ENCODE measurements around the gene MGAT5. TPM values are rescaled to one million over a fixed set of nuclear protein-coding genes. Genes with fewer than 3 reads are reported as not detected.

MGAT5 gene
- total and polyA plus RNA-seq, 7 donors = 1.1 to 7.0 (median 2.1) TPM

- DNase-seq (no peak), ATAC-seq (no peak)
- TF ChIP-seq CTCF (IDR thresholded peaks at IDR 0.05) = no peak
- Histone ChIP-seq H3K27me3 (ENCODE audit: insufficient read depth in 3 of 3, low read length in 2 of 3) (no peaks in the 10 kb centered on the region), H3K4me1 (no peaks in the 10 kb centered on the region), H3K4me3 (no peak overlapping the region), H3K36me3 (ENCODE audit: insufficient read depth in 1 of 2, low read depth in 1 of 2) (no peaks in the 10 kb centered on the region), H3K27ac (no peak overlapping the region), H3K9me3 (peaks cover 7% of the 10 kb centered on the region)
- 61 to 68% (median 67%) methylated on average over 4 of the region's 4 CpGs for WGBS, 3 donors
- intact Hi-C loops (cut with DNase I) = no loop called here
Measured at GRCh38 chr2:134226601-134227000, 27.3 kb upstream of the MGAT5 start.

GRCh38 chr2:134227666-134228065 lies 26.2 kb upstream of the MGAT5 start:
- H3K4me3 ChIP-seq = no peak overlapping the region
- intact Hi-C loops (cut with DNase I) = no loop called here
- ATAC-seq (no peak), DNase-seq (no peak)
- H3K9me3 ChIP-seq = peaks cover 7% of the 10 kb centered on the region
- 95 to 99% (median 98%) methylated on average over 3 of the region's 3 CpGs for WGBS, 3 donors
- TF ChIP-seq CTCF (IDR thresholded peaks at IDR 0.05) = no peak
- H3K36me3 ChIP-seq (ENCODE audit: insufficient read depth in 1 of 2, low read depth in 1 of 2) = no peaks in the 10 kb centered on the region
- no peak overlapping the region for H3K27ac ChIP-seq
- H3K27me3 ChIP-seq (ENCODE audit: insufficient read depth in 3 of 3, low read length in 2 of 3) = no peaks in the 10 kb centered on the region
- H3K4me1 ChIP-seq = peaks cover 4% of the 10 kb centered on the region

GRCh38 chr2:134228493-134228903 lies 25.4 kb upstream of the MGAT5 start:
- TF ChIP-seq CTCF (IDR thresholded peaks at IDR 0.05) = peak; percentile 18
- H3K4me1 ChIP-seq = peaks cover 4% of the 10 kb centered on the region
- H3K27ac ChIP-seq = no peak overlapping the region
- ATAC-seq (no peak), DNase-seq (no peak)
- 66 to 72% (median 70%) methylated on average over 2 of the region's 2 CpGs for WGBS, 3 donors
- H3K27me3 ChIP-seq (ENCODE audit: insufficient read depth in 3 of 3, low read length in 2 of 3) = no peaks in the 10 kb centered on the region
- H3K4me3 ChIP-seq = no peak overlapping the region
- H3K9me3 ChIP-seq = peaks cover 7% of the 10 kb centered on the region
- intact Hi-C loops (cut with DNase I) = no loop called here
- no peaks in the 10 kb centered on the region for H3K36me3 ChIP-seq (ENCODE audit: insufficient read depth in 1 of 2, low read depth in 1 of 2)

- Histone ChIP-seq H3K9me3 (peaks cover 7% of the 10 kb centered on the region), H3K4me1 (peaks cover 4% of the 10 kb centered on the region), H3K36me3 (ENCODE audit: insufficient read depth in 1 of 2, low read depth in 1 of 2) (no peaks in the 10 kb centered on the region), H3K27ac (no peak overlapping the region), H3K27me3 (ENCODE audit: insufficient read depth in 3 of 3, low read length in 2 of 3) (no peaks in the 10 kb centered on the region), H3K4me3 (no peak overlapping the region)
- WGBS, 3 donors = 95 to 99% (median 96%) methylated on average over 2 of the region's 2 CpGs
- no peak for TF ChIP-seq CTCF (IDR thresholded peaks at IDR 0.05)
- DNase-seq (no peak), ATAC-seq (no peak)
- intact Hi-C loops (cut with DNase I) = no loop called here
Measured at GRCh38 chr2:134229540-134229939, 24.3 kb upstream of the MGAT5 start.

GRCh38 chr2:134230885-134231284 lies 23.0 kb upstream of the MGAT5 start:
- ATAC-seq (no peak), DNase-seq (no peak)
- Histone ChIP-seq H3K36me3 (ENCODE audit: insufficient read depth in 1 of 2, low read depth in 1 of 2) (no peaks in the 10 kb centered on the region), H3K27ac (no peak overlapping the region), H3K9me3 (peaks cover 7% of the 10 kb centered on the region), H3K27me3 (ENCODE audit: insufficient read depth in 3 of 3, low read length in 2 of 3) (no peaks in the 10 kb centered on the region), H3K4me1 (peaks cover 4% of the 10 kb centered on the region), H3K4me3 (no peak overlapping the region)
- intact Hi-C loops (cut with DNase I) = no loop called here
- TF ChIP-seq CTCF (IDR thresholded peaks at IDR 0.05) = no peak

Data from psoas muscle (tissue), 8 donors.